Large intestine (tissue), 3 donors: ENCODE results near the gene CDV3. TPM values are rescaled to one million over a fixed set of nuclear protein-coding genes. Genes with fewer than 3 reads are reported as not detected.

Experiments
- DNase-seq, 2 donors: peaks; one replicate each; pipeline versions ENCODE4 v3.0.0 to v3.0.0-alpha.2; 2013
- H3K27ac ChIP-seq: one replicate; pipeline ENCODE4 v1.5.1; 2013; ENCODE audit warnings: low read length
- H3K27me3 ChIP-seq: 2 replicates; pipeline ENCODE4 v1.6.1; 2013; ENCODE audit warnings: low read length; ENCODE audit not compliant: control insufficient read depth, insufficient read depth
- H3K36me3 ChIP-seq: 2 replicates; pipeline ENCODE4 v1.6.1; 2013; ENCODE audit warnings: low read length; ENCODE audit not compliant: control insufficient read depth, insufficient read depth
- H3K4me1 ChIP-seq: one replicate; pipeline ENCODE4 v1.6.1; 2013; ENCODE audit warnings: low read length; ENCODE audit not compliant: control insufficient read depth, insufficient read depth
- H3K4me3 ChIP-seq: one replicate; pipeline ENCODE4 v1.5.1; 2013; ENCODE audit warnings: low read length
- H3K9me3 ChIP-seq: one replicate; pipeline ENCODE4 v1.6.1; 2013; ENCODE audit warnings: mild to moderate bottlenecking, low read depth, low read length, moderate library complexity; ENCODE audit not compliant: control insufficient read depth
- WGBS: methylation state at CpG from one replicate; pipeline ENCODE4 v1.1.5; 2013; ENCODE audit warnings: low lambda C conversion rate; ENCODE audit not compliant: insufficient coverage; 5-methylcytosine and 5-hydroxymethylcytosine counted together
- polyA plus RNA-seq: library from polyadenylated mRNA; unstranded; fragments of 120-200 nt; gene quantifications from one replicate; pipeline ENCODE4 v1.2.1, GENCODE V29; 2013

CDV3 gene
- polyA plus RNA-seq, 1 donor = 117 TPM

DNA sequence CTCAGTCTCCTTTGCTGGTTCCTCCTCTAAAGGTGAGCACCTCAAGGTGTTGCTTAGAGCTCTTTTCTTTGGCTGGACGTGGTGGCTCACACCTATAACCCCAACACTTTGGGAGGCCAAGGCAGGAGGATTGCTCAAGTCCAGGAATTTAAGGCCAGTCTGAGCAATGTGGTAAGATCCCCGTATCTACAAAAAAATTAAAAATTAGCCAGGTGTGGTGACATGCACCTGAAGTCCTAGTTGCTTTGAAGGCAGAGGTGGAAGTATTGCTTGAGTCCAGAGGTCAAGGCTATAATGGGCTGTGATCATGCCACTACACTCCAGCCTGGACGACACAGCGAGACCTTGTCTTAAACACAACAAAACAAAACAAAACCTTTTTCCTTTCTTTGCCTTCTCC lies 60.0 kb downstream of the CDV3 start:
- DNase-seq = peak; percentile 53 to 67
- no peaks in the 10 kb centered on the region for H3K4me1 ChIP-seq
- H3K36me3 ChIP-seq = peaks cover 36% of the 10 kb centered on the region
- no peaks in the 10 kb centered on the region for H3K27me3 ChIP-seq
- H3K27ac ChIP-seq = peak overlapping the region; percentile 41
- WGBS = no CpG with 5 or more reads among the region's 4 CpGs
- no peaks in the 10 kb centered on the region for H3K9me3 ChIP-seq
- H3K4me3 ChIP-seq = no peak overlapping the region

Other genes with a start within 250 kb of the CDV3 start
- gene BFSP2, start 173.6 kb upstream of the CDV3 start, polyA plus RNA-seq = not detected
- gene TOPBP1, start 88.3 kb downstream of the CDV3 start, polyA plus RNA-seq = 35.6 TPM
- 22.5 TPM for gene TF, start 172.7 kb downstream of the CDV3 start, polyA plus RNA-seq
- 55.9 TPM for gene SRPRB, start 232.1 kb downstream of the CDV3 start, polyA plus RNA-seq